ENCODE data around the gene PDIA5.

Gene PDIA5

DNA sequence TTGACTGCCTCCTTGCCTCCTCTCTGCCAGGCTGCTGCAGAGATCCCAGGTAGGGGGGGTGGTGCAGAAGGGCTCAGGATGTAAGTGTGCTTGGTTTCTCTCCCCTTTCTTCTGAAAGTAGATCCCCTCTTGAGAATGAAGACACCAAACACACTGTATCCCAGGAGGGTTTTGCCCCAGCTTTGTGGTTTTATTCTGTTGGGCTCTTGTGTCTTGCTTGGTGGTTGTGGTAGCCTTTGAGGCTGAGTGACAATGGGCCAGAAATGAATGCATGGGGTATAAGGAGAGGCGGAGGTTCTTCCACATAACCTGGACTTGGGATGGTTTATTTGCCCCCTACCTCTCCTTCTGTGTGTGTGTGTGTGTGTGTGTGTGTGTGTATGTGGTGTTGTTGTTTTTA, 5.7 kb downstream of the PDIA5 start:
- DNase-seq, result no peak

DNA sequence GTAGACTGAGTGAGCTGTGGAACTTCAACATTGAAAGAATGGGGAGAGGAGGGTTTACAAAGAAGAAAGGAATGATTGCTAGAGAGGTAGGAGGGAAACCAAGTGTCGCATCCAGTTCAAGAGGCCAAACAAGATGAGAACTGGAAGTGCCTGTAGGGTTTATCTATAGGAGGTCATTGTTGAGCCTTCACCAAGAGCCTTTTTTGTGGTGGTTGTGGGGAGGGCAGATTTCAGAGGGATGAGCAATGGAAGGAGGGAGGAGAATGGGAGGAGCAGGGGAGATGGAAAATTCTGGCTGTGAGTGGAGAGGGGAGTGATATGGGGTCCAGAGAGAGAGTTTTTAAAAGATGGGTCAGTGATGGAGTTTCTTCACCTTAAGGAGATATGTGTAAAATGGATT, 8.5 kb downstream of the PDIA5 start:
- DNase-seq, result no peak

DNA sequence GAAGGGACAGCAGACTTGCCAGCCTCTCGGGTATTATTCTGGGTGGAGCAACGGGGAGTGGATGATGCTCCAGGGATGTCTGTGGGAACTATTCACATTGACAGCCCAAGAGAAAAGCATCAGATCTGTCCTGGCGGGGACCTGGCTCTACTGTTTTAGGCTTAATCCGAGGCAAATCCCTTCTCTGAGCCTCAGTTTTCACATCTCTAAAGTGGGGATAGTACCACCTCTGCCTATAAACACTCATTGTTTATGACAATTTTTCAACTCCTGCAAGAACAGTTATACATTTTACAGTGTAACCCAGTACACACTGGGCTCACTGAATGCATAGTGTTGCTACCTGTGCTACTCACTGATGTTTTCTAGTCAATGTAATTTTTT, 9.3 kb downstream of the PDIA5 start:
- DNase-seq, result no peak

DNA sequence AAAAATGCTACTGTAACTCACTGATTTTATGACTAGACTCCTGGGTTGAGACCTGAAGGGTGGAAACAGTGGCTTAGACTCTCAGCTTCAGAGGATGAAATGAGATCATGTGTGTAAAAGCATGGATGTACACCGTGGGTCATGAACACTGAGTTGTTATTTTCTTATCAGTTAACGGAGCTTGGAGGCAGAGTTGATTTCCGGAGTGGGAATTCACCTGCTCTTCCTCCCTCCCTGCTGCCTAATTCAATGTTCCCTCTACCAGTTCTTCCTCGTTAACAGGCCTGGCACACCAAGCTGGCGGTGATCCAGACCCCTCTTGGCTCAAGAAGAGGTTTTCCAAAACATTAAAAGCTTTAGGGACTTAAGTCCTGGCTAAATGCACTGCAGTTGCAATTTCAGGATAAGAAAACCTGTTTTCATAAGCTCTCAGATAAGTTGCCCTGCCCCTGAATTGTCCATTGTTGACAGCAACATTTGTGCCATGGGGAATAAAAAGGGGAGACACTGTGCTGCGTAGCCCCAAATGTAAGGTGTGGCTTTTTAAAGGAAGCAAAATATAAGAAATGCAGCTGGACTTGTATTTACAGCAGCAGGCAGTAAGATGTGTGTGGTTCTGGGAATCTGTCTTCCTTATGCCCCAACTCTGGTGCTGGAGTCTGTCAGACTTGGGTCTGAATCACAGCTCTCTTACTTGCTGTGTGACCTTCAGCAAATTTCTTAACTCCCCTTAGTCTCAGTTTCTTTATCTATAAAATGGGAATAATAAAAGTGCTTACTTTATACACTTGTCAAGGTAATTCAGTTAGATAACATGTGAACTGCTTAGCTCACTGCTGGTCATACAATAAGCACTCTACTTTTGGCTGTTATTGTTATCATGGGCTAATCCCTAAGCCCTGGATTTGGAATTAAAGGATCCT, 9.9 kb downstream of the PDIA5 start:
- DNase-seq, result no peak

DNA sequence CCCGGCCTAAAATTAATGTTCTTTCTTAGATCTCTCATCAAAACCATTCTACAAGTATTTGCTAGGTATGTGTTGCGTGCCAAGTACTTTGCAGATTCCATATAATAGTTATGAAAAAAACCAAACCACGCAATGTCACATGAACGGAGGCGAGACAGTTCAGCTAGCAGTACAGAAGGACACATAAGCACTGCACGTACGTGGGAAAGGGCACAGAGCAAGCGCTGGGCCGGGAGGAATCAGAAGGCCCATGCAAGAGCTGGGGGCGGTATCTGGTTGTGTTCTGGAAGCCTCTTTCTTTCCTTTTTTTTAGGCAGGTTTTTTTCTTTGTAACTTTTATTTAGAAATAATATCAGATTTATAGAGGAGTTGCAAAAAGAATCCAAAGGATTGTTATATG, 11.3 kb downstream of the PDIA5 start:
- DNase-seq, result no peak

DNA sequence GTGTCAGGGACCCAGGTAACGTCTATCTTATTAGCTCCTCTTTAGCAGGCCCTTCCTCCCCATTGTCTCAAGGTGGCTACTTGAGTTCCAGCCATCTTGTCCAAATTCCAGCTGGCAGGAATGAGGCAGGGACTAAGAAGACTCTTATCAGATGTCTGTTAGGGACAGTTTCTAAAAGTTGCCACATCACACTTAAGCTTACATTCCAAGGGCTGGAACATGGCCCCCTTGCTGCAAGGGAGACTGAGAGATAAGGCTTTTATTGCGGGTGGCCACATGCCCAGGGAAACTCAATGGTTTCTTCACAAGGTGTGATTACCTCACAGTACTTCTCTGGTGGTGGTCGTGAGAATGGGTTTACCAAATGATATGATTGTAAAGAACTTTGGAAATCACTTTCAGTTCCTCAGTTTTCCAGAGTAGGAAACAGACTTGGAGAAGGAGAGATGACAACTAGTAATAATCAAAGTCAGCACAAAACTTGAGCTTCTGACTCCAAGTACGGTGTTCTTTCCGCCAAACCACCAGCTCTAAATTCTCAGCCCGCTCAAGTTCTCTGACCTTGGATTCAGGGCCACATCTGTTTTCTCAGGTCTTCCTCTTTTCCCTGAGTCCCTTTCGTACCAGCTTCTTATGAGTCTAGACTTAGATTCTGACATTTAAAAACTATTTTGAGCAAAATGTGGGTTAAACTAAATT, 14.2 kb downstream of the PDIA5 start:
- no peak for DNase-seq

DNA sequence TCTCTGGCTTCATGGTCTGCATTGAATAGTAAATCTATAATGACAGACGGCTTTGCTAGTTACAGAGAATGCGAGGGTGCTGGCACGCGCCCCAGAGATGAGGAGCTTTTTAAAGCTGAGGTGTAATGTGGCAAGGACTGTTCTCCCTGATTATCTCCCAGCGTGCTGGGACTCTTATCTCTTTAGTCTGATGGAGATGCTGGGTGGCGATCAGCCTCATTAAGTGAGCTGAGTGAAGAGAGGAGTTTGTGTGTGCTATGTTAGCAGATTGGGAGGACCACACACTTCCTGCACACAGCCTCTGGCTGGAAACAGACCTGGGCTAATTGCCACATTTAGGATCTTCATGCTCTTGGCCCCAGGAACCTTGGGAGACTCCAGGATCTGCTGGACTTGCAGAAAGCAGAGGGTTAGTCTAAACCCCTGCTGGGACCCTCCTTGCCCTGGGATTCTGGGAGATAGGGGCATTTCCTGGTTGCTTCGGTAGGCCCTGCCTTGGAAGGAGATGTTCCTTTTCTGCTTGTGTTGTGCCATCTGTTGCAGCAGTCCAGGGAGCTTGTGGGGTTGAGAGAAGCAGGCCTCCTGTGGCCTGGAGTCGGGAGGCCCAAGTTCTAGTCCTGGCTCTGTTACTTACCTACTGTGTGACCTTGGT, 15.0 kb downstream of the PDIA5 start:
- DNase-seq, result no peak

DNA sequence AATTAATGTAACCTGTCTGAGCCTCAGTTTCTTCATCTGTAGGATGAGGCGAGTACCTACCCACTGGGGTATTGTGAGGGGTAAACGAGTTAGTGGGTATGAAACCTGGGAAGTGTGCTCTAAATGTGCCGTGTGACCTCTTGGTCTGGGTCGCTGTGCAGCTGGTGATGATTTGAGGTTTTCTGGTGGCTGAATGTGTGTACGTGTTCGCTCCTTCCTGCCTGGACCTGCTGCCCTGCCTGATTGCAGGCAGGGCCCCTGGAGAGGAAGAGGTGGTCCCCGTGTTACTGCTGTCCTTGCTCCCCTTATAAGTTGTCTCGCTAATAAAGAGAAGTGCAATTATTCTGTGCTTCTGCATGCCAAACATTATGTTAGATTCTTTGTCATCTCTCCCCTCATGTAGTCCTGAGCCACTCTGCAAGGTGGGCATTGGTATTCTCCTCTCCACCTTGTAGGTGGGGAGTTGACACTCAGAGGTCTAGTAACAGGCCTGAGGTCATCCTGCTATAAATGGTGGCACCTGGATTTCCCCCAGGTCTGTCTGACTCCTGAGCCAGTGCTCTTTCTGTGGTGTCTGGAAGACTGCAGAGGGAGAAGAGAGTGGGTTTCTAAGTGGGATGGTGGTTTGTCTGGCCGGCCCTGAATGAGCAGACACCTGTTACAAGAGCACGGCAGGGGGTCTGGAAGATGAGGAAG, 15.7 kb downstream of the PDIA5 start:
- DNase-seq, result no peak

DNA sequence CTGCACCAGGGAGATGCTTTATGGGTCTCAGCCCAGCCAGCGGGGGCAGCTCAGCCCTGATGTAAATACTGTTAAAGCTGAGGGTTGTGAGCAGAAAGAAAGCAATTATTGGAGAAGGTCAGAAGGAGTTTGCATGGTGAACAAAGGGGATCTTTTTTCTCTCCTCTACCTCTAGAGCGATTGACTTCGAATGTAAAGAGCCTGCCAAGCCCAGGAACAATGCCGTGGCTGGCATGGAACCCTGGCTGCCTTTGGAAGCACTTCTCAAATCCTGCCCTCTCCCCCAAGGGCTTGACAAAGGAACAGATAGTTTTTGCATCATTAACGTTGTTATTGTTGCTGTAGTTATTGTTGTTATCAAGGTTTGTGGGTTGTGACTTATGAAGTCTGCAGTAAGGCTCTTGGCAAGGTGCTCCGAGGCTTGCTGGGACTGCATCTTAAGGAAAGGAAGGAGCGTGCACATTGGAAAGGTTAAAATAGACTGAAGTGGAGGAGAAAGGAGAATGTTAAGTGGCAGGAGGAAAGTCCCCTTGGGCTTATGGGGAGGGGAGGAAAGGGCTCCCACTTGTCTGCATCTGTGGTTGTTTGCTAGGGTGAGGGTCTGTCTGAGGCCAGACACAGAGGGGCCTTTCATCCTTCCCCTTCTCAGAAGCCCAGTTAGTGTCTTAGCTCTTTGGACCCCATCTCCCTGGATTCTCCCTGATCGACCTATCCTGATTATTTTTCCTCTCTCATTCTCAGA, 16.7 kb downstream of the PDIA5 start:
- DNase-seq, result no peak

DNA sequence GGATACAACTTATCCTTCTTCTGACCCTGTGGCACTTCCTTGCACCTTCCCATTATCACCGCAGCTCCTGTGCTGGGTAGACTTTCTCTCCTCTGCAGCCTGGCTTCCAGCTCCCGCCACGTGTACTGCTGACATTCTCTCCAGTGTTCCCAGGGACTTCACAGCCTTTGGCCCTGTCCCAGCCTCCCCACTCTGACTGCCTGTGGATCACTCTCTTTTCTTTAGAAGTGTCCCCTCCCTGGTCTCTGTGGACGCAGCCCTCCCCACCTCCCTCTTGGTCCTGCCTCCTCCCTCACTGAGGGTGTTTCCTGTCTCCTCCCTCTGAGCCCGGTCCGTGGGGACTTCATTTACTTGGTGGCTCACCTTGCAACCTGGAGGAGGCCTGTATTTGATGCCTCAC, 17.4 kb downstream of the PDIA5 start:
- no peak for DNase-seq

DNA sequence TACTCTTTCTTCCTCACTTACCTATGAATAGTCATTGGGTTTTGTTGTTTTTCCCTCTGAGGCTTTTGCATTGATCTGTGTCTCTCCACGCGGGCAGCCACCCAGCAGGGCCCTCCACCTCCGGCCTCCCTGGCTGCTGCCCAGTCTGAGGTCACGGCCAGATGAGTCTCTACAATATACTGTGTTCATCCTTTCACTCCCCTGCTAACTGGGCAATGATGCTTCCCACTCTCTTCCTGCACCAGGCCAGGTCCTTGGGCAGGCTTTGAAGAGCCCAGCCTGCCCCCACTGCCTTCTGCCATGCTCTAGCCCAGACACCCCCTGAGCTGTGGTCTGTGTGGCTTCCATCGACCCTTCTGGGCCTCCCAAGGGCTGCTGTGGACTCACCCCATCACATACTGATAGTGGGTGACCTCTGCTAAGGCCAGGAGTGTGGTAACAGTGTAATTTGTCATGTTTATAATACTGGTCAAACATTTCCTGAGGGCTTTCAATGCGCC, 18.0 kb downstream of the PDIA5 start:
- DNase-seq, result no peak

DNA sequence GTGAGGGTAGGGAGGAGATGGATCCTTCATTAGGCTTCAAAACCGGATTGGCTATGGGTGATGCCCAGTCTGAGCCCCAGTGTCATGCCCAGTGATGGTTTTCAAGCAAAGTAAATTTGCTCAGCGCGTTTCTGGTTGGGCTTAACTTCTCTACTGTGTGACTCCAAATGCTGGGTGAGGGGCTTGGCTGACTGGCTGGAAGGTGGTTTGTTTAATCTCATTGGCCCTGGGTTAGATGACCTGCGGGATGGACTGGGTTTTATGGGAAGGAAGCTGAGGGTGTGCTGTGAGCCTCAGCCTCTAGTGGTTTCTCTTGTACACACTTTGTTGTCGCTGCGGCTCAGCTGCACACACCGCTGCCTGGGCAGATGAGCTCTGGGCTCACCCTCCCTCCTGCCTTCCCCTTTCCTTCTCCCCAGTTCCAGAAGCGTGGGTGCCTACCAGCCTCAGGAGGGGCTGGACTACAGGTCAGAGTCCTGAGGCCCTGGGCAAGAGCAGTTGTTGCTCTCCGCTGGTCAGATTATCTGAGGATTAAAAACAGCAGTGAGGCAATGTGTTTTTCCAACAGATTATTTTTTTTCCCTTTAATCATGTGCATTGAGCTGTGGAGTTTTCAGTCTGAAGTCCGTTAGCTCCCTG, 18.6 kb downstream of the PDIA5 start:
- no peak for DNase-seq

DNA sequence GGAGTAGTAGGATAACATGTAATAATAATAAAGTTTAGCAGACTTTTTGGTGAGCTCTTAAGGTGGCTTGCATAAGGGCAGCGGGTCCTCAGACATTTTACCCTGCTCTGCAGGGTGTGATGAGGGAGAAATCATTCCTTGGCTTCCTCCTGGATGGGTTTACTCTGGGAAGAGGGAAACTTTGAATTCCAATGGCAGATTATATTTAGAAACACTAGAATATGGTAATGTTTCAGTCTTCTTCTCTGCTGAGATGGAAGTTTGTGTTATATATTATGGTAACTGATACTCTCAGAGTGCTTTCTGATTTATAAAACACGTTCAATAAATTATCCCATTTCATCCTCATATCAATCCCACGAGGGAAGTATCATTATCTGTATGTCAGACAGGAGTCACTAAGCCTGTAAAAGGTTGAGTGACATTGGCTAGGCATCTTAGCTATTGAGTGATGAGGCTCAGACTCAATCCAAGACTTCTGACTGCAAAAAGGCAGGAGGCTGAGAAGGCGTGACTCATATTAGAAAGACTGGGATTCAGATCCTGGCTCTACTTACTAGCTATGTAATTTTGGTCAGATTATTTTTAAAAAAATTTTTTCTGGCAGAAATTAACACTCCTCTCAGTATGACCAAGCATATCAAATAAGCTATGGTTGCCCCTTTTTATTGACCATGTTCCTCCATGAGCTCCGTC, 19.3 kb downstream of the PDIA5 start:
- no peak for DNase-seq

DNA sequence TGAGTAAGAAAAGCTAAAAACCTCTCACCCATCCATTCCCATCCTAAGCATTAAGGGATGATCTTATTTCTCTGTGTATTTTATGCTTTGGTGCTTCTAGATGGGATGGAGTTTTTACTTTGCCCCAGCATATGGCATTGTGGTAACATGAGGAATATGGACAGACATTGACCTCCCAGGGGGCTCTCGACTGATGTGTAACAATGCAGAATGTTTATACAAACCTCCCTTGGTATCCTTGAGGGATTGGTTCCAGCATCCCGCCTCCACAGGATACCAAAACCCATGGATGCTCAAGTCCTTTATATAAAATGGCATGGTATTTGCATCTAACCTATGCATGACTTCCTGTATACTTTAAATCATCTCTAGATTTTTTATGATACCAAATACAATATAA, 21.6 kb downstream of the PDIA5 start:
- no peak for DNase-seq

DNA sequence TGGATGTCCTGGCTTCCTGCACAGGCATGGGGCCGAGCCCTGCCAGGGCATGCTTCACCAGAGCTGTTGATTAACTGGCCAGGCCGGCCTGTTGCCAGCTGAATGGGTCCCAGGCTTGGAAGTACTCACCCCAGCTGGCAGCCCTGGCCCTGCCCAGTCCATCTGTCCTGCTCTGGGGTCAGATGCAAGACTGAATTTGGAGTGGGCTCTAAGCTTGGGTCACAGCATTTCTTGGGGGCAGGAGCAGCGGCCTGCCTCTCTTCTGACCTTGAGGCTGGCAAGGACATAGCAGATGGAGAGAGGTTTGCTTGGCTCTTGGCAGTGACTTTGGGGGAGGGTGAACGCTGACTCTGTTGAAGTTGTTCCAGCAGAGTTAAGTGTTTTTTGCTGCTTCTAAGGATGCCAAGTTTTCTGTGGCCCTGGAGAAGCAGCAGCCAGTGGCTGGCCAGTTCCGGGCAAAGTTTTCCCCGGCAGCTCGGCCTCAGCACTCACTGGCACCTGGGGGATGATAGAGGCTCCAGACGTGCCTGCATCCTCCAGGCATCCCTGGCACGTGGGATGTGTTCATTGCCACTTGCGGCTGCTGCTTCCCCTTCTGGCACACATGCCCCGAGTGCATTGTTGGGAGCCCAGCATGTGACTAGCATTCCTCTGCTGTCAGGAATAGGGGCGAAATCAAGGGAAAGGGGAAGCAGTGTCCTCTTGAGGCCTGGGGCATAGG, 22.9 kb downstream of the PDIA5 start:
- DNase-seq, result no peak

DNA sequence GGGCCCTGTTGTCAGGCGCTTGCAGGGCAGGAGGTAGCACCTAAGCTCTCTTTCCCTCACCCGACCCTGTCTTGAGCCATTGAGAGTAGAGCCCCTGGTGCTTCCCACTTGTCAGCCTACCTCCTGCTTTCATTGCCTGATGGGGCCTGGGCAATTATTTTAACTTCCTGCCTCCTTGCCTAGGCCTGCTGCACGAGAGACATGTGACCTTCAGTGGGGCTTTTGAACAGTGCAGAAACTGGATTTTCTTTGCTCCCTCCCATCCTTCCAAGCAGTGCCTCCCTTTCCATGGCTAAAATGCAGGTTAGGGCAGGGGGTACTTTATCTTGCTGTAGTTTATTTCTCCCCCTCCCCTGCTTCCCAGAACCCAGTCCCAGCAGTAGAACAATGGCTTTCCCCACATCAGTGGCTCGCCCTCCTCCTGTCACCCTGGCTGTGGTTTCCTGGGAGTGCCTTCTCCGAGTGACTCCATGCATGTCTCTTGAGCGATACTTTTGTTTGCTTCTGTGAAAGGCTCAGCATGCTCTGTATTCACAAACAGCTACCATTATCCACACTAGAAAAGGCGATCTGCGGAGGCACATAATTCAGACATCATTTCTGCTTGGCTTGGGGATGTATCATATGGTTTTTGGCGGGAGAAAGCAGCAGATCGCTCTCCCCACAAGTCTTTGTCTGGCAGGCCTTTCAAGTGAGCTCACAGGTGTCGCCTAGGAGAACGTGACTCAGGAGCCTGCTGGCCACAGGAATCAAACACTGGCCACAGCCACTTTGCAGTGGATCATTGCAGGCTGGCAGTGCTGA, 24.1 kb downstream of the PDIA5 start:
- no peak for DNase-seq

DNA sequence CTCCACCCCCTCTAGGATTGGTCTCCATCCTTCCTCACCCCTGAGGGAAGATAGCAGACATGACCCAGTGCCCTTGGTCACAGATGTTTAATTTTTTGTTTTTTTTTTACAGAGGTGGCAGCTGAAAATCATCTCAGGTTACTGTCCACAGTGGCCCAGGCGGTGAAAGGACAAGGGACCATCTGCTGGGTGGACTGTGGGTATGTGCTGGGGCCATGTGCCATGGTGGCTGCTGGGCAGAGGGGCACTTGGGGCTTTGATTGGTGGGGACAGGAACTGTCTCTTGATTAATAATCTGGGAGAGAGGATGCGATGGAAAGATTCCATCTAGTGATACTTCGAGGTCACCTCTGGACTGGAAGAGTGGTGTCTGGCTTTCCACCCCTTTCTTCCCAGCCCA, 25.4 kb downstream of the PDIA5 start:
- no peak for DNase-seq

DNA sequence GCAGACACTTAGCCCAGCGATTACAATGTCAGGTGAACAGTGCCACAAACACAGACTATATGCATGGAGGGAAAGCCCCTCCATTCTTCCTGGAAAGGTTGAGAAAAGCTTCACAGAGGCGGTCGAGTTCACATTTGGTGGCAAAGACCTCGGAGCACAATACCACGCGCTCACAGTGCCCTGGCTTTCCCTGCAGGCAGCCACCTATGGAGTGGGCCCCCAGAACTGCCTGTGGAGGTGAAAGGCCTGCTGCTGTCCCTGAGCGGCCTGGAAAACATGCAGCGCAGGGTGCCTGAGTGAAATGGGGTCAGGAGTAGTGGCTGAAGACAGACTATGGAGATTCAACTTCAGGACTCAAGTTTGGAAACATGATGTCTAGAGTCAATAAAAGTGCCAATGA, 26.9 kb downstream of the PDIA5 start:
- no peak for DNase-seq

DNA sequence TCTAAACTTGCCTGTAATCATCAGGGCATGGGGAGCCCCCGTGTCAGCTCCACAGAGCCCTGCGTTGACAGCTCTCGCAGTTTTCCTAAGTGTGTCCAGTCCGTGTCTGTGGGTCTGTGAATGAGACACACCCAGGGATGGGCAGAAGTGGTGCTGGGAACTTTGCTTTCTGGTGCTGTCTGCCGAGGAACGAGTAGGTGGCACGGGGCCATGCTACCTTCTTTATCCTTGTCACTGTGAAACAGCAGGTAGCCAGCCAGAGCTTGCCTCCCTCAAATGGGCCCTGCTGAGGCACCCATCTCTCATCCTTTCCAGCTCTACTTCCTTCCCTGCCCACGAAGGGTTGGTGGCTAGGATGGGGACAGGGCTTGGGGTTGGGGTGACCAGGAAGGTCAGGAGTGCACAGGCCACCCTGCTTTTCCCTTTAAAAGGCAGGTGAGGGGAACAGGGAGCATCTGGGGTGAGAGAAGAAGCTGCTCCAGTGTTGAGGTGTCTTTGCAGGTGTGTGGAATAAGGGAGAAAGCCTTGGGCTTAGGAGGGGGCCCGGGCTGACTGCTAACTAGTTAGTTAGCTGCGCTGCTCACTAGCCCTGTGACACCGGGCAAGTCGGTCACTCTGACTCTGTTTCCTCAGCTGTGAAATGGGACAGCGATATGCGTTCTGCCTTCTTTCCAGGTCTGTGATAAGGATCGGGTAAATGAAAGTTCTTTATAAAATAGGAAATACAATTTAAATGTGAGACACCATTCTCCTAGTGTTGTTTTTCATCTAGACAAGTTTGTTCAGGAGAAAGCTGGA, 27.9 kb downstream of the PDIA5 start:
- DNase-seq, result no peak

All from T1000 (cell line).